Fibroblast of villous mesenchyme (primary cell): ENCODE results near the gene QRFP. TPM values are rescaled to one million over a fixed set of nuclear protein-coding genes. Genes with fewer than 3 reads are reported as not detected.

ENCODE experiments used
- DNase-seq: peaks from one replicate; pipeline ENCODE4 v3.0.0-alpha.2; 2010; ENCODE audit warnings: low read depth
- H3K4me3 ChIP-seq: 2 replicates; pipeline ENCODE4 v1.5.1; 2011; ENCODE audit warnings: low read depth, mild to moderate bottlenecking, low read length
- CTCF ChIP-seq: IDR thresholded peaks from 2 replicates; pipeline ENCODE4 v1.5.1; 2012; ENCODE audit warnings: low read depth, mild to moderate bottlenecking, low read length; ENCODE audit not compliant: insufficient read depth
- total RNA-seq: library from RNA; depleted of rRNA; stranded (reverse); fragments of >200 nt; gene quantifications from 2 replicates; pipeline ENCODE4 v1.2.3, GENCODE V29; 2012

Gene QRFP
- total RNA-seq, 1 donor = not detected

GRCh38 chr9:130885484-130886375, 10.9 kb downstream of the QRFP start:
- TF ChIP-seq CTCF = no peak

GRCh38 chr9:130884542-130885483, 11.8 kb downstream of the QRFP start:
- TF ChIP-seq CTCF = no peak
- no peak for DNase-seq
- no peak overlapping the region for H3K4me3 ChIP-seq

More at GRCh38 chr9:130885484-130886375, 10.9 kb downstream of the QRFP start:
- no peak for DNase-seq
- H3K4me3 ChIP-seq = no peak overlapping the region

GRCh38 chr9:130884111-130884531, 12.5 kb downstream of the QRFP start:
- H3K4me3 ChIP-seq = no peak overlapping the region
- TF ChIP-seq CTCF = no peak
- DNase-seq = no peak

- DNase-seq = no peak
- H3K4me3 ChIP-seq = no peak overlapping the region
- TF ChIP-seq CTCF = no peak
Observed at GRCh38 chr9:130883479-130883878, 13.1 kb downstream of the QRFP start.

GRCh38 chr9:130882696-130883225, 13.9 kb downstream of the QRFP start:
- no peak overlapping the region for H3K4me3 ChIP-seq
- no peak for DNase-seq
- no peak for TF ChIP-seq CTCF

GRCh38 chr9:130881516-130881915, 15.1 kb downstream of the QRFP start:
- DNase-seq = no peak
- no peak for TF ChIP-seq CTCF
- no peak overlapping the region for H3K4me3 ChIP-seq
